GM23338 (cell line): Measurements from ENCODE around the gene TPM2. TPM values are rescaled to one million over a fixed set of nuclear protein-coding genes. Genes with fewer than 3 reads are reported as not detected.
"Not testable (repeated sequence)": the region's sequence is repeated elsewhere in the genome, so short reads cannot be mapped to it uniquely, and the experiment has no call there.

ENCODE experiments used
- ATAC-seq: fragments of 200-7000 bp; cut with Tn5 transposase; 3 replicates; pipeline ENCODE4 v1.9.1; 2020
- DNase-seq: peaks from one replicate; pipeline ENCODE4 v3.0.0-alpha.2; 2015; ENCODE audit warnings: low spot score
- H2AFZ ChIP-seq: fragments of 200-600 bp; sonication (generic); 2 replicates; pipeline ENCODE4 v1.8.0; 2016; ENCODE audit warnings: antibody characterized with exemption, mild to moderate bottlenecking, moderate library complexity
- H3F3A ChIP-seq: fragments of 200-600 bp; sonication (generic); replicated peaks from 2 replicates; pipeline ENCODE4 v1.8.0; 2017; ENCODE audit warnings: antibody characterized with exemption, mixed run types, low read depth
- H3K27ac ChIP-seq: fragments of 200-600 bp; sonication (generic); 2 replicates; pipeline ENCODE4 v1.6.1; 2016; ENCODE audit warnings: low read depth
- H3K27me3 ChIP-seq: fragments of 200-600 bp; sonication (generic); 2 replicates; pipeline ENCODE4 v1.8.0; 2016; ENCODE audit warnings: mild to moderate bottlenecking, mixed run types, moderate library complexity; ENCODE audit not compliant: insufficient read depth
- H3K36me3 ChIP-seq: fragments of 200-600 bp; sonication (generic); 2 replicates; pipeline ENCODE4 v1.8.0; 2016; ENCODE audit warnings: mild to moderate bottlenecking; ENCODE audit not compliant: insufficient read depth
- H3K4me1 ChIP-seq: fragments of 200-600 bp; sonication (generic); 2 replicates; pipeline ENCODE4 v1.8.0; 2016; ENCODE audit warnings: mild to moderate bottlenecking, moderate library complexity; ENCODE audit not compliant: insufficient read depth
- H3K4me2 ChIP-seq: fragments of 200-600 bp; sonication (generic); 2 replicates; pipeline ENCODE4 v1.7.1; 2017; ENCODE audit warnings: mixed run types
- H3K4me3 ChIP-seq: fragments of 200-600 bp; sonication (generic); 2 replicates; pipeline ENCODE4 v1.6.1; 2016; ENCODE audit warnings: mixed run types
- H3K79me2 ChIP-seq: fragments of 200-600 bp; sonication (generic); replicated peaks from 2 replicates; pipeline ENCODE4 v1.8.0; 2017; ENCODE audit warnings: mild to moderate bottlenecking; ENCODE audit not compliant: insufficient read depth
- H3K9me2 ChIP-seq: fragments of 200-600 bp; sonication (generic); 2 replicates; pipeline ENCODE4 v1.8.0; 2017; ENCODE audit not compliant: insufficient read depth
- H4K20me1 ChIP-seq: fragments of 200-600 bp; sonication (generic); replicated peaks from 2 replicates; pipeline ENCODE4 v1.8.0; 2017; ENCODE audit warnings: mild to moderate bottlenecking; ENCODE audit not compliant: insufficient read depth
- H3K27ac Mint-ChIP-seq: 2 replicates; pipeline ENCODE4 v1.8.0; 2020; ENCODE audit warnings: inconsistent platforms, mild to moderate bottlenecking, moderate library complexity, mixed read lengths
- H3K27me3 Mint-ChIP-seq: 3 replicates; pipeline ENCODE4 v1.8.0; 2022; ENCODE audit warnings: low read depth, mild to moderate bottlenecking, moderate library complexity, mixed read lengths, inconsistent platforms; ENCODE audit not compliant: insufficient read depth, poor library complexity
- H3K36me3 Mint-ChIP-seq: 3 replicates; pipeline ENCODE4 v1.8.0; 2021; ENCODE audit warnings: low read depth, mild to moderate bottlenecking, inconsistent platforms, moderate library complexity, mixed read lengths
- H3K4me1 Mint-ChIP-seq: 3 replicates; pipeline ENCODE4 v1.8.0; 2020; ENCODE audit warnings: mild to moderate bottlenecking, inconsistent platforms, mixed read lengths
- H3K4me3 Mint-ChIP-seq: 3 replicates; pipeline ENCODE4 v1.8.0; 2021; ENCODE audit warnings: moderate library complexity, mild to moderate bottlenecking, inconsistent platforms, mixed read lengths
- H3K9me3 Mint-ChIP-seq: 3 replicates; pipeline ENCODE4 v1.8.0; 2020; ENCODE audit warnings: moderate library complexity, mild to moderate bottlenecking, inconsistent platforms, mixed read lengths
- CREB1 ChIP-seq: fragments of 250-450 bp; sonication (Bioruptor Pico); IDR thresholded peaks from 2 replicates; pipeline ENCODE4 v1.5.0; 2020; ENCODE audit warnings: low read depth, mild to moderate bottlenecking, moderate library complexity
- ETS1 ChIP-seq: IDR thresholded peaks from 2 replicates; pipeline ENCODE4 v1.6.1; 2016; ENCODE audit warnings: antibody characterized with exemption
- EZH2 ChIP-seq: fragments of 200-600 bp; sonication (generic); IDR thresholded peaks from one replicate; pipeline ENCODE4 v1.8.0; 2017; ENCODE audit warnings: antibody characterized with exemption, mild to moderate bottlenecking, low read depth; ENCODE audit not compliant: unreplicated experiment
- POLR2AphosphoS5 ChIP-seq: IDR thresholded peaks from 2 replicates; pipeline ENCODE4 v1.6.1; 2016; ENCODE audit warnings: antibody characterized with exemption, low read depth
- ZNF114 ChIP-seq: fragments of 250-450 bp; sonication (Bioruptor Pico); IDR thresholded peaks from 2 replicates; pipeline ENCODE4 v1.5.0; 2020; ENCODE audit warnings: mild to moderate bottlenecking, moderate library complexity
- ZNF331 ChIP-seq: fragments of 250-450 bp; sonication (Bioruptor Pico); IDR thresholded peaks from 2 replicates; pipeline ENCODE4 v1.5.0; 2020; ENCODE audit warnings: low read depth, mild to moderate bottlenecking, moderate library complexity
- ZNF462 ChIP-seq: fragments of 250-450 bp; sonication (Bioruptor Pico); IDR thresholded peaks from 2 replicates; pipeline ENCODE4 v1.5.0; 2020; ENCODE audit warnings: mild to moderate bottlenecking, moderate library complexity
- polyA plus RNA-seq: library from polyadenylated mRNA; unstranded; fragments of >200 nt; fragmentation: Nextera tagmentation; extraction: Ambion mirVana; gene quantifications from 2 replicates; pipeline ENCODE4 v1.2.1, GENCODE V29; 2016
- total RNA-seq: library from RNA; depleted of rRNA; stranded (reverse); fragments of >200 nt; shearing (Covaris generic); gene quantifications from 2 replicates; pipeline ENCODE4 v1.2.3, GENCODE V29; 2014

The TPM2 gene
- total and polyA plus RNA-seq, 2 experiments from 2014 or later = 116 to 488 TPM

- H3K27ac ChIP-seq, H3K4me1 ChIP-seq, DNase-seq, H4K20me1 ChIP-seq, H3K4me3 Mint-ChIP-seq, H3K4me3 ChIP-seq, ATAC-seq, H3K9me2 ChIP-seq, H3K9me3 Mint-ChIP-seq, H3K36me3 Mint-ChIP-seq, H3K4me1 Mint-ChIP-seq, H2AFZ ChIP-seq, H3K4me2 ChIP-seq, H3K27me3 ChIP-seq, H3K27ac Mint-ChIP-seq, H3F3A ChIP-seq, H3K36me3 ChIP-seq, H3K79me2 ChIP-seq: not testable (repeated sequence)
- peaks cover 13% of the 10 kb centered on the region for H3K27me3 Mint-ChIP-seq
Measured at GRCh38 chr9:35641478-35641877, 48.2 kb downstream of the TPM2 start.

- H3K27me3 Mint-ChIP-seq, H3K36me3 Mint-ChIP-seq, H2AFZ ChIP-seq, DNase-seq, H3F3A ChIP-seq, H3K79me2 ChIP-seq, H4K20me1 ChIP-seq, H3K9me2 ChIP-seq, H3K4me1 ChIP-seq, H3K4me3 Mint-ChIP-seq, H3K4me1 Mint-ChIP-seq, H3K9me3 Mint-ChIP-seq, H3K36me3 ChIP-seq, H3K27ac ChIP-seq, H3K27me3 ChIP-seq, ATAC-seq, H3K4me3 ChIP-seq, H3K27ac Mint-ChIP-seq, H3K4me2 ChIP-seq: not testable (repeated sequence)
Measured at GRCh38 chr9:35640431-35640830, 49.3 kb downstream of the TPM2 start.

- Histone ChIP-seq H3K4me3 (no peak overlapping the region), H3K27ac (no peak overlapping the region), H3K79me2 (no peaks in the 10 kb centered on the region), H3K4me1 (no peaks in the 10 kb centered on the region), H4K20me1 (no peaks in the 10 kb centered on the region), H3F3A (no peaks in the 10 kb centered on the region), H2AFZ (no peak overlapping the region), H3K36me3 (no peaks in the 10 kb centered on the region), H3K27me3 (no peaks in the 10 kb centered on the region), H3K4me2 (no peak overlapping the region), H3K9me2 (no peaks in the 10 kb centered on the region)
- TF ChIP-seq ZNF331 (CRISPR knock-in tag) (no peak), POLR2AphosphoS5 (no peak), ZNF114 (CRISPR knock-in tag) (no peak), CREB1 (CRISPR knock-in tag) (no peak), ZNF462 (CRISPR knock-in tag) (no peak), ETS1 (no peak), EZH2 (no peak)
- peaks cover 10% of the 10 kb centered on the region; the same call in 2 of the 3 replicates for H3K9me3 Mint-ChIP-seq
- no peak for ATAC-seq
- peaks cover 10% of the 10 kb centered on the region for H3K36me3 Mint-ChIP-seq
- peaks cover 1% of the 10 kb centered on the region; the same call in 1 of the 3 replicates for H3K4me1 Mint-ChIP-seq
- no peak overlapping the region for H3K4me3 Mint-ChIP-seq
- no peak for DNase-seq
- H3K27ac Mint-ChIP-seq = no peak overlapping the region
- peaks cover 4% of the 10 kb centered on the region for H3K27me3 Mint-ChIP-seq
Measured at GRCh38 chr9:35639631-35640030, 50.1 kb downstream of the TPM2 start.

- not testable (repeated sequence) for ATAC-seq, H3K27me3 Mint-ChIP-seq
Measured at GRCh38 chr9:35639225-35639624, 50.5 kb downstream of the TPM2 start.

More at GRCh38 chr9:35639225-35639624, 50.5 kb downstream of the TPM2 start:
- not testable (repeated sequence) for H3K4me3 ChIP-seq, H3K9me3 Mint-ChIP-seq, H3K4me1 Mint-ChIP-seq, H3K79me2 ChIP-seq, H3K4me3 Mint-ChIP-seq, H3F3A ChIP-seq, H3K27me3 ChIP-seq, H4K20me1 ChIP-seq, H3K36me3 ChIP-seq, H3K27ac Mint-ChIP-seq, H3K4me1 ChIP-seq, DNase-seq, H3K36me3 Mint-ChIP-seq, H2AFZ ChIP-seq, H3K9me2 ChIP-seq, H3K27ac ChIP-seq, H3K4me2 ChIP-seq
